ENCODE results near the gene ZBTB38. TPM values are rescaled to one million over a fixed set of nuclear protein-coding genes. Genes with fewer than 3 reads are reported as not detected.

The ZBTB38 gene
- total RNA-seq, 1 experiment from 2014 or later: 17.0 TPM

DNA sequence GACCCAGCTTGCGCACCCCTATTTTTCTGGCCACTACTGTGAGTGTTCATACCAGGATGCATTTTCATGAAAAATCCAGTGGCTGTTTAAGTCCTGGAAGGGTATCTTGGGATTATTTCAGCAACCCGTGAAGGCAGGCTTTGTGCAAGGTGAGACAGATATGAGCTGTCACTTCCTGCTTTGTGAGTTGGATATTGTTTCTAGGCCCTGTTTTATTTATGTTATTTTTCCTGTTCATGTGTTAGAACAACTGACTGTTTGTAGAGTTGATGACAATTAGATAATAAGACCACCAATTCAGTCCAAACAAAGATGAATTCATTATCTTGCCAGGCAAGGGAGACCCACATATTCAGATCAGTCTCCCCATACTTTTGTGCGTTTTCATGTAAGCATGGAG, 42.5 kb downstream of the ZBTB38 start:
- ATAC-seq (peak; percentile 53), DNase-seq (peak; percentile 46)
- Histone ChIP-seq H4K20me1 (ENCODE audit: low read length) (no peaks in the 10 kb centered on the region), H3K9me3 (ENCODE audit: low read length) (no peaks in the 10 kb centered on the region), H3K4me1 (ENCODE audit: insufficient read depth, low read length) (peaks cover 60% of the 10 kb centered on the region), H3K9me2 (replicated peaks; ENCODE audit: low read length) (no peaks in the 10 kb centered on the region), H3K36me3 (ENCODE audit: low read depth, low read length) (peaks cover 16% of the 10 kb centered on the region), H2AFZ (ENCODE audit: low read length) (no peak overlapping the region), H3K27me3 (ENCODE audit: low read length) (no peaks in the 10 kb centered on the region), H3K4me3 (ENCODE audit: low read length) (no peak overlapping the region), H3K9ac (ENCODE audit: low read length) (peak overlapping the region; percentile 60), H3K4me2 (ENCODE audit: low read length) (peak overlapping the region; percentile 53; the same call in 1 of the 2 replicates), H3F3A (ENCODE audit: low read length, unreplicated experiment) (no peaks in the 10 kb centered on the region), H3K27ac (ENCODE audit: low read length) (peak overlapping the region; percentile 95), H3K79me2 (ENCODE audit: low read length) (no peaks in the 10 kb centered on the region)
- TF ChIP-seq, protein P1, sequence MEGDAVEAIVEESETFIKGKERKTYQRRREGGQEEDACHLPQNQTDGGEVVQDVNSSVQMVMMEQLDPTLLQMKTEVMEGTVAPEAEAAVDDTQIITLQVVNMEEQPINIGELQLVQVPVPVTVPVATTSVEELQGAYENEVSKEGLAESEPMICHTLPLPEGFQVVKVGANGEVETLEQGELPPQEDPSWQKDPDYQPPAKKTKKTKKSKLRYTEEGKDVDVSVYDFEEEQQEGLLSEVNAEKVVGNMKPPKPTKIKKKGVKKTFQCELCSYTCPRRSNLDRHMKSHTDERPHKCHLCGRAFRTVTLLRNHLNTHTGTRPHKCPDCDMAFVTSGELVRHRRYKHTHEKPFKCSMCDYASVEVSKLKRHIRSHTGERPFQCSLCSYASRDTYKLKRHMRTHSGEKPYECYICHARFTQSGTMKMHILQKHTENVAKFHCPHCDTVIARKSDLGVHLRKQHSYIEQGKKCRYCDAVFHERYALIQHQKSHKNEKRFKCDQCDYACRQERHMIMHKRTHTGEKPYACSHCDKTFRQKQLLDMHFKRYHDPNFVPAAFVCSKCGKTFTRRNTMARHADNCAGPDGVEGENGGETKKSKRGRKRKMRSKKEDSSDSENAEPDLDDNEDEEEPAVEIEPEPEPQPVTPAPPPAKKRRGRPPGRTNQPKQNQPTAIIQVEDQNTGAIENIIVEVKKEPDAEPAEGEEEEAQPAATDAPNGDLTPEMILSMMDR (conservative IDR thresholded peaks at IDR 0.05; ENCODE audit: low read depth, low read length): no peak
- no peak for TF ChIP-seq EZH2 (IDR thresholded peaks at IDR 0.05; ENCODE audit: low read length, unreplicated experiment)
- no peak for TF ChIP-seq EZH2phosphoT487 (IDR thresholded peaks at IDR 0.05; ENCODE audit: borderline replicate concordance, low read length)
- BruUV-seq (replicated peaks): no TSS peak
- intact Hi-C loops (cut with micrococcal nuclease): no loop called here
- POLR2A ChIA-PET (ENCODE audit: unreplicated experiment): interaction anchor here (0.6 to 0.9 kb wide), 2 partner anchors 31 to 50 kb away, joined by 3 to 6 read pairs; no protein-coding TSS in a partner anchor
- CTCF ChIA-PET: interaction anchor here (0.7 to 1.9 kb wide), 3 partner anchors 9 to 53 kb away, joined by 3 to 5 read pairs (median 3); no protein-coding TSS in a partner anchor

DNA sequence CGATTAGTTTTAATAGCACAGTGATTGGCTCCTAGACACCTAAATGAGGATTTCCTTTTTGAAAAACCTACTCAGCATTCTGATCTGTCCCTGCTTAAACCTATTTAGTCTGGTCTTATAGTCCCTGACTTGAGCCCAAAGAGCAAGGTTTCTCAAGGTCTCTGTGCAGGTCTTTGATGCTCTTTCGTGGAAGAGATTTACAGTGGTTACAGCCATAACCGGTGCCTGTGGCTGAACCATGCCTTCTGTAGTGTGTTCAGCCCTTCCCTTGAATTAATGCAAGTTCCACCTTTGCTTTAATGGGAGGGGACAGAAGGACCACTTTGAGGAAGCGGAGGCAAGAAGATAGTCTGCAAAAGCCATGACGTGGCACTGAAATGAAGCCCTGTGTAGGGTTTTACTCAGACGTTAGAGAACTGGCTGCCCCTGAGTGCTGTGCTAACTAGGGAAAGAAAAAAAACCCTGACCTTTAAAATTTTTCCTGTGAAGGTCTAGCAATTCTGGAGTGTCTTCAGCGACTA, 43.0 kb downstream of the ZBTB38 start:
- POLR2A ChIA-PET (ENCODE audit: unreplicated experiment): interaction anchor here (0.6 to 0.9 kb wide), 2 partner anchors 30 to 51 kb away, joined by 3 to 6 read pairs; no protein-coding TSS in a partner anchor
- Histone ChIP-seq H2AFZ (ENCODE audit: low read length) (no peak overlapping the region), H3K9me2 (replicated peaks; ENCODE audit: low read length) (no peaks in the 10 kb centered on the region), H3K27ac (ENCODE audit: low read length) (peak overlapping the region; percentile 95), H3K4me1 (ENCODE audit: insufficient read depth, low read length) (peaks cover 60% of the 10 kb centered on the region), H3K79me2 (ENCODE audit: low read length) (no peaks in the 10 kb centered on the region), H3K9me3 (ENCODE audit: low read length) (no peaks in the 10 kb centered on the region), H3K4me3 (ENCODE audit: low read length) (0 out of 2 replicates have a peak overlapping the region, but pooled peaks have one; percentile 54), H3F3A (ENCODE audit: low read length, unreplicated experiment) (no peaks in the 10 kb centered on the region), H3K9ac (ENCODE audit: low read length) (peak overlapping the region; percentile 55), H3K4me2 (ENCODE audit: low read length) (peak overlapping the region; percentile 76), H3K27me3 (ENCODE audit: low read length) (no peaks in the 10 kb centered on the region), H3K36me3 (ENCODE audit: low read depth, low read length) (peaks cover 12% of the 10 kb centered on the region), H4K20me1 (ENCODE audit: low read length) (no peaks in the 10 kb centered on the region)
- intact Hi-C loops (cut with micrococcal nuclease): no loop called here
- ATAC-seq (no peak), DNase-seq (no peak)
- CTCF ChIA-PET: interaction anchor here (0.7 to 1.9 kb wide), 3 partner anchors 10 to 54 kb away, joined by 3 to 5 read pairs (median 3); no protein-coding TSS in a partner anchor
- no TSS peak for BruUV-seq (replicated peaks)
- TF ChIP-seq, protein P1 (conservative IDR thresholded peaks at IDR 0.05; ENCODE audit: low read depth, low read length): no peak
- TF ChIP-seq EZH2 (IDR thresholded peaks at IDR 0.05; ENCODE audit: low read length, unreplicated experiment) (no peak), EZH2phosphoT487 (IDR thresholded peaks at IDR 0.05; ENCODE audit: borderline replicate concordance, low read length) (no peak)
